Lower lobe of right lung (tissue), 2 donors: ENCODE results near the gene HSPA12A. TPM values are rescaled to one million over a fixed set of nuclear protein-coding genes. Genes with fewer than 3 reads are reported as not detected.

Source experiments
- ATAC-seq, 2 donors: fragments of 200-7000 bp; cut with Tn5 transposase; one replicate each; pipeline ENCODE4 v1.9.1; 2020 to 2022; ENCODE audit warnings: mild to moderate bottlenecking in 2 of 2, moderate library complexity in 2 of 2
- DNase-seq: peaks from one replicate; pipeline ENCODE4 v3.0.0-alpha.2; 2020
- H3K27ac ChIP-seq: fragments of 200-600 bp; one replicate; pipeline ENCODE4 v1.8.0; 2022
- H3K27me3 ChIP-seq: fragments of 200-600 bp; one replicate; pipeline ENCODE4 v1.8.0; 2022; ENCODE audit warnings: low read depth
- H3K36me3 ChIP-seq: fragments of 200-600 bp; one replicate; pipeline ENCODE4 v1.8.0; 2022; ENCODE audit warnings: mild to moderate bottlenecking
- H3K4me1 ChIP-seq: fragments of 200-600 bp; one replicate; pipeline ENCODE4 v1.8.0; 2022
- H3K4me3 ChIP-seq: fragments of 200-600 bp; one replicate; pipeline ENCODE4 v1.8.0; 2022; ENCODE audit warnings: mild to moderate bottlenecking
- H3K9me3 ChIP-seq: fragments of 200-600 bp; one replicate; pipeline ENCODE4 v1.8.0; 2022
- CTCF ChIP-seq: fragments of 200-600 bp; IDR thresholded peaks from one replicate; pipeline ENCODE4 v1.8.0; 2022; ENCODE audit warnings: antibody characterized with exemption, mild to moderate bottlenecking
- intact Hi-C: fragments of 100-400 bp; cut with DNase I; formaldehyde crosslinking; loops from one replicate; pipeline ENCODE4 v1.11.0; 2022
- total RNA-seq: library from RNA; stranded (reverse); fragmentation: NEBNext Ultra II Directional; extraction: Animal tissue kit (Norgen Biotek cat#: 25700); gene quantifications from one replicate; pipeline ENCODE4 v1.2.1, GENCODE V29; 2021
- donor health status: DM: no; HTN: yes; CAD: no; lungs with severe emphysema.

Gene HSPA12A
- total RNA-seq, 1 donor from 2014 or later, result 8.8 TPM

DNA sequence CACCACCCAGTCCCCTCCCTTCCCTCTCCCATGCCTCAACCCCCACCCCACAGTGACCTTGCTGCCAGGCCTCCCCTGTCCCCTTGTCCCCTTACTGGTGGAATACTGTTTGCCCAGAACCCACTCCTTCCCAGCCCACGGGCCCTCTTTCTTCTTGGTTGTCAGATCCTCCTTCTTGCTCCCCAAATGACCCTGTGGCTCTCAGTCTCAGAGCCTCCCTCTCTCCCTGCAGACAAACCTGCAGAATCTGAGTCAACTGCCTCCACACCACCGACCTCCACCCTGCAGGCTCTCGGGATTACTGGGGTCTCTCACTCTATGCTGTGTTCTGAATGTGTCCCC, 47.5 kb downstream of the HSPA12A start:
- peaks cover 4% of the 10 kb centered on the region for H3K27me3 ChIP-seq
- DNase-seq (no peak), ATAC-seq (no peak)
- intact Hi-C loops, result no loop called here
- H3K36me3 ChIP-seq, result no peaks in the 10 kb centered on the region
- no peak for TF ChIP-seq CTCF
- peaks cover 28% of the 10 kb centered on the region for H3K4me1 ChIP-seq
- H3K9me3 ChIP-seq, result no peaks in the 10 kb centered on the region
- no peak overlapping the region for H3K4me3 ChIP-seq
- H3K27ac ChIP-seq, result no peak overlapping the region

GRCh38 chr10:116694243-116694926, 48.0 kb downstream of the HSPA12A start:
- H3K27ac ChIP-seq, result no peak overlapping the region

GRCh38 chr10:116692225-116692624, 50.1 kb downstream of the HSPA12A start:
- no peak for DNase-seq
- H3K36me3 ChIP-seq, result no peaks in the 10 kb centered on the region
- no peak for TF ChIP-seq CTCF
- no peaks in the 10 kb centered on the region for H3K9me3 ChIP-seq
- peaks cover 4% of the 10 kb centered on the region for H3K27me3 ChIP-seq
- H3K4me1 ChIP-seq, result peaks cover 33% of the 10 kb centered on the region
- no peak overlapping the region for H3K27ac ChIP-seq
- ATAC-seq, result no peak
- H3K4me3 ChIP-seq, result no peak overlapping the region
- intact Hi-C loops, result no loop called here

More at GRCh38 chr10:116694243-116694926, 48.0 kb downstream of the HSPA12A start:
- H3K4me3 ChIP-seq, result no peak overlapping the region
- H3K36me3 ChIP-seq, result no peaks in the 10 kb centered on the region
- no peak for TF ChIP-seq CTCF
- H3K9me3 ChIP-seq, result no peaks in the 10 kb centered on the region
- no peak for DNase-seq
- peaks cover 28% of the 10 kb centered on the region for H3K4me1 ChIP-seq
- intact Hi-C loops, result no loop called here
- ATAC-seq, result peak; percentile 71 to 82
- H3K27me3 ChIP-seq, result peaks cover 4% of the 10 kb centered on the region

DNA sequence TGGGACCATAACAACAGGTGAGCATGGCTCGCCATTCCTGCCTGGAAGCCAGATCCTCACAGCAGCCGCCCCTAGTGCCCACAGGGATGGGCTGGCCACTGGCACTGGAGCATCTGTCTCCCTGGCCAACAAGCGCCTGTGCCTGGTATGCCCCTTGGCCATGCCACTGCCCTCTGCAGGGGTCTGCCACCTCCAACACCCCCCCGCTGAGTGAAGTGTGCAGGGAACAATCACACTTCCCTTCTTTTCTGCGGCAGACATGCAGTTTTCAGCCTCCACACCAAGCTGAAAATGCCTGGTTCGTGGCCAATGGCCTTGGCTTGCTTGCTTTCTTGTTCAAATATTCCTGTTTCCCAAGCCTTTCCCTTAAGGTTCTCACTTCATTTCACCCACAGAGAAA, 50.7 kb downstream of the HSPA12A start:
- no peaks in the 10 kb centered on the region for H3K36me3 ChIP-seq
- no peaks in the 10 kb centered on the region for H3K9me3 ChIP-seq
- intact Hi-C loops, result no loop called here
- no peak for TF ChIP-seq CTCF
- ATAC-seq (no peak), DNase-seq (no peak)
- H3K27me3 ChIP-seq, result peaks cover 4% of the 10 kb centered on the region
- no peak overlapping the region for H3K27ac ChIP-seq
- H3K4me1 ChIP-seq, result peaks cover 33% of the 10 kb centered on the region
- H3K4me3 ChIP-seq, result no peak overlapping the region

GRCh38 chr10:116690356-116691322, 51.7 kb downstream of the HSPA12A start:
- H3K27ac ChIP-seq, result no peak overlapping the region
- peaks cover 33% of the 10 kb centered on the region for H3K4me1 ChIP-seq
- peaks cover 4% of the 10 kb centered on the region for H3K27me3 ChIP-seq
- H3K4me3 ChIP-seq, result no peak overlapping the region
- no peaks in the 10 kb centered on the region for H3K36me3 ChIP-seq
- ATAC-seq (no peak), DNase-seq (no peak)
- H3K9me3 ChIP-seq, result no peaks in the 10 kb centered on the region
- intact Hi-C loops, result no loop called here
- peak; percentile 15 for TF ChIP-seq CTCF
